ENCODE results near the gene KATNBL1. TPM values are rescaled to one million over a fixed set of nuclear protein-coding genes. Genes with fewer than 3 reads are reported as not detected.

KATNBL1 gene
- polyA plus RNA-seq, 1 of the 3 experiments (the other 2 are of a cell fraction): 13.8 TPM

DNA sequence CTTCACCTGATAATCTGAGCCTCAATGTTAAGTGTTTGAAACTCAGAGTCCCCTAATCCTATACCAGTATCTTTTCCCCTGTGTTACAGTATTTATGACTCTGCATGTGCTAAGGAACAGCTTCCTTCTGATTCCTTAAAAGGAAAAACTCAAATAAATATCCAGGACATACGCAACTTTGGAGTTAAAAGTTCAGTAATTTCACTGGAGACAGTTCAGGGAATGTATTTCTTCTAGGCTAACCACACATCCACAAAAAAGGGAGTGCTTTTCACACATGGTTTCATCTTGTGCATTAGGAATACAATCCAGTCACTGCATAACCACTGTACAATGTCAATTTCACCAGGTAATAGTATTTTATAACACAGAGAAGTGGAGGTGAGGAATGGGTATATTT, 77.0 kb downstream of the KATNBL1 start:
- peaks cover 7% of the 10 kb centered on the region for H3F3A ChIP-seq (replicated peaks; ENCODE audit: insufficient read depth)
- H3K4me3 ChIP-seq (ENCODE audit: low read depth in 2 of 2, low read length in 1 of 2): no peak overlapping the region
- H4K20me1 ChIP-seq (ENCODE audit: insufficient read depth): no peaks in the 10 kb centered on the region
- H3K27ac ChIP-seq (ENCODE audit: low read depth in 2 of 2, low read length in 1 of 2): no peak overlapping the region
- no peaks in the 10 kb centered on the region for H3K4me1 ChIP-seq (ENCODE audit: control insufficient read depth in 1 of 2, insufficient read depth in 2 of 2, low read depth in 1 of 2, low read length in 1 of 2)
- H3K9me3 ChIP-seq: no peaks in the 10 kb centered on the region
- peaks cover 0 to 24% of the 10 kb centered on the region in 2 experiments for H3K36me3 ChIP-seq (replicated peaks in 1 of 2; ENCODE audit: control insufficient read depth in 1 of 2, insufficient read depth in 2 of 2, low read length in 1 of 2)
- no peak overlapping the region for H2AFZ ChIP-seq (ENCODE audit: low read depth)
- DNase-seq: no peak
- WGBS (ENCODE audit: low lambda C conversion rate): 97% methylated on average over 1 of the region's 1 CpG
- ChIA-PET POLR2A (no interaction called here), CTCF (interaction anchor here (1.5 kb wide), 1 partner anchor 454 kb away, joined by 4 read pairs; no protein-coding TSS in a partner anchor)
- no peak for TF ChIP-seq MEF2A (IDR thresholded peaks at IDR 0.05; ENCODE audit: borderline replicate concordance, low read depth)
- no peak for TF ChIP-seq NRF1 (IDR thresholded peaks at IDR 0.05; ENCODE audit: low read depth, low read length)
- TF ChIP-seq SMC3 (IDR thresholded peaks at IDR 0.05; ENCODE audit: low read depth, low read length): no peak
- no peak for TF ChIP-seq NFIC (IDR thresholded peaks at IDR 0.05; ENCODE audit: borderline replicate concordance)
- no peak for TF ChIP-seq RAD21 (IDR thresholded peaks at IDR 0.05; ENCODE audit: low read length)
- TF ChIP-seq GATA2 (CRISPR knock-in tag; IDR thresholded peaks at IDR 0.05): no peak
- no peak for TF ChIP-seq ELF1 (IDR thresholded peaks at IDR 0.05)
- TF ChIP-seq, protein P1, sequence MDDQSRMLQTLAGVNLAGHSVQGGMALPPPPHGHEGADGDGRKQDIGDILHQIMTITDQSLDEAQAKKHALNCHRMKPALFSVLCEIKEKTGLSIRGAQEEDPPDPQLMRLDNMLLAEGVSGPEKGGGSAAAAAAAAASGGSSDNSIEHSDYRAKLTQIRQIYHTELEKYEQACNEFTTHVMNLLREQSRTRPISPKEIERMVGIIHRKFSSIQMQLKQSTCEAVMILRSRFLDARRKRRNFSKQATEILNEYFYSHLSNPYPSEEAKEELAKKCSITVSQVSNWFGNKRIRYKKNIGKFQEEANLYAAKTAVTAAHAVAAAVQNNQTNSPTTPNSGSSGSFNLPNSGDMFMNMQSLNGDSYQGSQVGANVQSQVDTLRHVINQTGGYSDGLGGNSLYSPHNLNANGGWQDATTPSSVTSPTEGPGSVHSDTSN (IDR thresholded peaks at IDR 0.05): no peak
- no peak for TF ChIP-seq GABPA (IDR thresholded peaks at IDR 0.05; ENCODE audit: low read depth)
- TF ChIP-seq RXRA (IDR thresholded peaks at IDR 0.05; ENCODE audit: borderline replicate concordance, low read depth): no peak
- TF ChIP-seq TAF1 (IDR thresholded peaks at IDR 0.05; ENCODE audit: borderline replicate concordance, low read depth, low read length): no peak
- TF ChIP-seq, protein P2, sequence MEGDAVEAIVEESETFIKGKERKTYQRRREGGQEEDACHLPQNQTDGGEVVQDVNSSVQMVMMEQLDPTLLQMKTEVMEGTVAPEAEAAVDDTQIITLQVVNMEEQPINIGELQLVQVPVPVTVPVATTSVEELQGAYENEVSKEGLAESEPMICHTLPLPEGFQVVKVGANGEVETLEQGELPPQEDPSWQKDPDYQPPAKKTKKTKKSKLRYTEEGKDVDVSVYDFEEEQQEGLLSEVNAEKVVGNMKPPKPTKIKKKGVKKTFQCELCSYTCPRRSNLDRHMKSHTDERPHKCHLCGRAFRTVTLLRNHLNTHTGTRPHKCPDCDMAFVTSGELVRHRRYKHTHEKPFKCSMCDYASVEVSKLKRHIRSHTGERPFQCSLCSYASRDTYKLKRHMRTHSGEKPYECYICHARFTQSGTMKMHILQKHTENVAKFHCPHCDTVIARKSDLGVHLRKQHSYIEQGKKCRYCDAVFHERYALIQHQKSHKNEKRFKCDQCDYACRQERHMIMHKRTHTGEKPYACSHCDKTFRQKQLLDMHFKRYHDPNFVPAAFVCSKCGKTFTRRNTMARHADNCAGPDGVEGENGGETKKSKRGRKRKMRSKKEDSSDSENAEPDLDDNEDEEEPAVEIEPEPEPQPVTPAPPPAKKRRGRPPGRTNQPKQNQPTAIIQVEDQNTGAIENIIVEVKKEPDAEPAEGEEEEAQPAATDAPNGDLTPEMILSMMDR (IDR thresholded peaks at IDR 0.05): no peak
- no peak overlapping the region for H3K9ac ChIP-seq
- H3K9me2 ChIP-seq: no peaks in the 10 kb centered on the region
- H3K79me2 ChIP-seq (ENCODE audit: insufficient read depth): no peaks in the 10 kb centered on the region
- no peak overlapping the region for H3K4me2 ChIP-seq
- no peaks in the 10 kb centered on the region for H3K27me3 ChIP-seq (ENCODE audit: insufficient read depth)

DNA sequence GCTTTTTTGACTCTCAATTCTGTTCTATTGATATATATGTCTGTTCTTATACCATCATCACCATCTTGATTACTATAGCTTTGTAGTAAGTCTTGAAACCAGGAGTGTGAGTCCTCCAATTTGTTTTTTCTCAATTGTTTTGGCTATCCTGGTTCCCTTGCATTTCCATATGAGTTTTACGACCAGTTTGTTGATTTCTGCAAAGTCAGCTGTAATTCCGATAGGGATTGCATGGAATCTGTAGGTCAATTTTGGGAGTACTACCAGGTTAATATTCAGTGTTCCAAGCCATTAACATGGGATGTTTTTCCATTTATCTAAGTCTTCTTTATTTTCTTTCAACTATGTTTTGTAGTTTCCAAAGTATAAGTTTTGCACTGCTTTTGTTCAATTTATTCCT, 81.0 kb downstream of the KATNBL1 start:
- Histone ChIP-seq H3K27ac (ENCODE audit: low read depth in 2 of 2, low read length in 1 of 2) (no peak overlapping the region), H3K36me3 (replicated peaks in 1 of 2; ENCODE audit: control insufficient read depth in 1 of 2, insufficient read depth in 2 of 2, low read length in 1 of 2) (peaks cover 0 to 13% of the 10 kb centered on the region in 2 experiments), H3K4me2 (no peak overlapping the region), H3K9me3 (no peaks in the 10 kb centered on the region), H3K79me2 (ENCODE audit: insufficient read depth) (no peaks in the 10 kb centered on the region), H3K4me3 (ENCODE audit: low read depth in 2 of 2, low read length in 1 of 2) (no peak overlapping the region), H3K4me1 (ENCODE audit: control insufficient read depth in 1 of 2, insufficient read depth in 2 of 2, low read depth in 1 of 2, low read length in 1 of 2) (no peaks in the 10 kb centered on the region), H3K9me2 (no peaks in the 10 kb centered on the region), H3F3A (replicated peaks; ENCODE audit: insufficient read depth) (peaks cover 7% of the 10 kb centered on the region), H2AFZ (ENCODE audit: low read depth) (no peak overlapping the region), H3K9ac (no peak overlapping the region), H3K27me3 (ENCODE audit: insufficient read depth) (no peaks in the 10 kb centered on the region), H4K20me1 (ENCODE audit: insufficient read depth) (no peaks in the 10 kb centered on the region)
- 46% methylated on average over 2 of the region's 2 CpGs for WGBS (ENCODE audit: low lambda C conversion rate)
- POLR2A ChIA-PET: no interaction called here
- TF ChIP-seq RCOR1 (IDR thresholded peaks at IDR 0.05; ENCODE audit: low read length): no peak
- TF ChIP-seq, protein P3, sequence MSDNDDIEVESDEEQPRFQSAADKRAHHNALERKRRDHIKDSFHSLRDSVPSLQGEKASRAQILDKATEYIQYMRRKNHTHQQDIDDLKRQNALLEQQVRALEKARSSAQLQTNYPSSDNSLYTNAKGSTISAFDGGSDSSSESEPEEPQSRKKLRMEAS (IDR thresholded peaks at IDR 0.05; ENCODE audit: low read depth): no peak
- CTCF ChIA-PET: interaction anchor here (1.4 to 2.6 kb wide), 2 partner anchors 9 to 12 kb away, joined by 3 to 8 read pairs; no protein-coding TSS in a partner anchor
- no peak for DNase-seq
